GM08714 (cell line): ENCODE measurements around the gene CDK8.

Experiments
- H3K4me3 ChIP-seq: fragments of 200-500 bp; sonication (Bioruptor generic); 2 replicates; pipeline ENCODE4 v1.5.1; 2014; ENCODE audit warnings: mild to moderate bottlenecking, low read length, inconsistent platforms
- ZNF274 ChIP-seq: IDR thresholded peaks from 2 replicates; pipeline ENCODE4 v1.6.1; 2012; ENCODE audit warnings: mild to moderate bottlenecking, low read depth, low read length

The CDK8 gene

GRCh38 chr13:26420282-26420960 is 166.5 kb downstream of the CDK8 start:
- no peak overlapping the region for H3K4me3 ChIP-seq
- TF ChIP-seq ZNF274, result no peak

- TF ChIP-seq ZNF274, result no peak
- no peak overlapping the region for H3K4me3 ChIP-seq
Observed at GRCh38 chr13:26422036-26422435, 168.1 kb downstream of the CDK8 start.

DNA sequence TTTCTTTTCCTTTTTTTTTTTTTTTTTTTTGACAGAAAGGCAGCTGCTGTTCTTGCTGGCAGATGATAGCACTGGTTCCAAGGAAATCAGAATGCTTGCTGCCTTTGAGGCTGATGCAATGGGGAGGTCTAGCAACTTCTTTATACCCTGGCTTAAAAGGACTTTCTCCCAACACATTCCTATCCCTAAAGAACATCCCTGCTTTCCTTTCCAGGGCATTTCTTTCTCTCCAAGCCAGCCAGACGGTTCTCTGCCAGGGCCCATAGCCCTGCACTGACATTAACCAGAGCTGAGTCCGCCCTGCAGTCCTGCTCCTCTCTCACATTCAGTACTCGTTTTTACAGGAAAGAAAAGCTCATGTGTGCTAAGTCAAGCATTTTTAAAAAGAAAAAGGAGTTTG is 169.7 kb downstream of the CDK8 start:
- H3K4me3 ChIP-seq, result no peak overlapping the region
- no peak for TF ChIP-seq ZNF274

DNA sequence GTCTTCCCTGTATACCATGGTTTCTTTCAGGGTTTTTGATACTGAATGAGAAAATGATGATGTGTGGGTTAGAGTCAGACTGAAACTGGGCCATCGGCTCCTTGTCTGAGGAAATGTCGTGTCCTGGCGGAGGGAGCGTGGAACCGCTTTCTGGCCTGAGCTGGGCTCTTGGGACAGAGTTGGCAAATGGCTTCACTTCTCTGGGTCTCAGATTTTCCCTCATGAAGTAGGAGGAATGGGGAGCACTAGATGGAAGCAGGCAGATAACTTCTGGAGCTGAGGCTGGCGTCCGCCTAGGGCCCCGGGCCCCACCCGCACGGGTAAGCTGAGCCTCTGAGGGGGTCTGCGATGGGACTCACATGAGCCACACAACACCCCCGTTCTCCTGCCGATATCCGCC is 170.3 kb downstream of the CDK8 start:
- no peak for TF ChIP-seq ZNF274
- H3K4me3 ChIP-seq, result no peak overlapping the region

- no peak for TF ChIP-seq ZNF274
- no peak overlapping the region for H3K4me3 ChIP-seq
Observed at GRCh38 chr13:26425443-26426358, 171.8 kb downstream of the CDK8 start.

DNA sequence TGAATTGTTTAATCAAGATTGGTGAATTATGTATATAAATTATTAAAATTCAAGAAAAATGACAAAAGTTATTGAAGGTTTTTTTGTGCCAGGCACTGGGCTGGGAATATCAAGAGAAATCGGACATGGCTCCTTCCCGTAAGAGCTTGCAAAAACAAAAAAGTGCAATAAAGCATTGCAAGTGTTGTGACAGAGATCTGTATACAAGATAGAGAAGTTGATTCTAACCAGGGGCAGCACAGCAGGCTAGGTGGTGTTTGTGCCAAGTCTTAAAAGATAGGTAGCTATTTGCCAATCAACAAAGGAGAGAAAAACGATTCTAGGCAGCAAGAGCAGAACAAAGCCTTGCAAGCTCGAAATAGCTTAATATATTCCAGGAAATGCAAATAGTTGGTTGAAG is 179.8 kb downstream of the CDK8 start:
- no peak overlapping the region for H3K4me3 ChIP-seq
- TF ChIP-seq ZNF274, result no peak

DNA sequence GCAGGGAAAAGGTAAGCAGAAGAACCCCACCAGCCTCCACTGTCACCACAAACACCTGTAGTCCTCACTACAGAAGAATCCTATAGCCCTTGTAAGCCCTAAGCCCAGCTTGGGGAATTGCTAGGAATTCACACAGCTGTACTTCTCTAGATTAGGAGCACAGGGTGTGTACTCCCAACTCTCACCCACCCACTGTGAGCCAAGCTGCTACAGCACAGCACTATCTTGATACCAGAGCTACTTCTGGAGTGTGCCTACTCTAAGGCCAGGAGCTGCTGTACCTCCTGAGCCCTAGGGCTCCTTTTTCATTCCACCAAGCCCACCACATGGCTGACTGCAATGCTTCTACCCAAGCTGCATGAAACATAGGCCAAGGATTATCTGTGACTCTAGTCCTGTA is 181.2 kb downstream of the CDK8 start:
- H3K4me3 ChIP-seq, result no peak overlapping the region
- no peak for TF ChIP-seq ZNF274

- TF ChIP-seq ZNF274, result no peak
- H3K4me3 ChIP-seq, result no peak overlapping the region
Observed at GRCh38 chr13:26435646-26436045, 181.7 kb downstream of the CDK8 start.

DNA sequence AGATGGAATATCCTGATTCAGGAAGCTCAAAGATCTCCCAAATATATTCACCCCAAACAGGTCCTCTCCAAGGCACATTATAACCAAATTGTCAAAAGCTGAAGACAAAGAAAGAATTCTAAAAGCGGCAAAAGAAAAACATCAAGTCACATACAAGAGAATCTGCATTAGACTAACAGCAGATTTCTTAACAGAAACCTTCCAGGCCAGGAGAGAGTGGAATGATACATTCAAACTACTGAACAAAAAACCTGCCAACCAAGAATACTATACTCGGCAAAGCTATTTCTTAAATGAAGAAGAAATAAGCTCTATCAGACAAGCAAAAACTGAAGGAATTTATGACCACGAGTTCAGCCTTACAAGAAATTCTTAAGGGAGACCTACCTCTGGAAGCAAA is 183.0 kb downstream of the CDK8 start:
- H3K4me3 ChIP-seq, result no peak overlapping the region
- no peak for TF ChIP-seq ZNF274

DNA sequence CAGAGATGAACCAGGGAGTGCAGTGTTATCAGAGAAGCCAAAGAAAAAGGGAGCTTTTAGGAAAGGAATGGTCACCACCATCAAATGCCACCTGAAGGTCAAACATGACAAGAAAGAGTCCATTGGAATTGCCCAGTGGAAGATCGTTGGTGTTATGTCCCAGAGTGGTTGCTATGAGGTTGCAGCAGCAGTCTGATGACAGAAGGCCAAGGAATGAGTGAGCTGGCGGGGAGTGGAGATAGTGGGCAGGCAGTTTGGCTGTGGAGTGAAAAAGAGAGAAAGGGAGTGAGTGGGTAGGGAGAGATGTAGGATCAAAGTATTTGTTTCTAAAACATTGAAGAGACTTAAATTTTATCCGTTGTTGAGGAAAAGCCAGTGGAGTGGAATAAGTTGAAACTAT is 186.2 kb downstream of the CDK8 start:
- TF ChIP-seq ZNF274, result no peak
- H3K4me3 ChIP-seq, result no peak overlapping the region

DNA sequence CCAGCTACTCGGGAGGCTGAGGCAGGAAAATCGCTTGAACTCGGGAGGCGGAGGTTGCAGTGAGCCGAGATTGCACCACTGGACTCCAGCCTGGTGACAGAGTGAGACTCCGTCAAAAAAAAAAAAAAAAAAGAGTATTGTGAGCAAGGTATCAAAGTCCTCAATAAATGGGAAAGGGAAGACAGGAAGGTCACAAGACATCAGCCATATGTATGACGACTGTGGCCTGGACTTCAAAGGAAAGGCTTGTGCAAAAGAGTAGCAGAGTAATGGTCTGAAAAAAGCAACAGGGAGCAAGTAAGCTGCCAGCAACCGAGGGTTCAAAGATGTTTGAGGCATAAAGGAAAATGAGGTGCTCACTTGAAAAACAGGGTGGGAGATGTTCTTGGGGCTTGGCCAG is 187.5 kb downstream of the CDK8 start:
- no peak overlapping the region for H3K4me3 ChIP-seq
- no peak for TF ChIP-seq ZNF274

DNA sequence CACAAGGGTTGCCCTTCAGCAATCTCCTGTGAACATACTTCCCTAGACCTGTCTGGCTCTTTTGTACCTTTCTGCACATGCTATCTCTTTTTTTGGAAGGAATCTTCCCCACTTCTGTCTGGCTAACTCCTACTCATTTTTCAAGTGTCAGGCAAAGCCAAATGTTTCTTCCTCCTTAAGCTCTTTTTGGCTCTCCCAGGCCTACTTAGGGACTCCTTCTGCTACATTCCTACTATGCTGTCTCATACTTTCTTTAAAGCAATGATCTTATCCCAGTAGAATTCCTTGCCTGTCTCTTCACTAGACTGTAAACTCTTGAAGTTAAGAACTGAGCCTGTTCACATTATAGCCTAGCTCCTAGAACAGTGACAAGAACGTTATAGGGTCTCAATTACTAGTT is 188.6 kb downstream of the CDK8 start:
- H3K4me3 ChIP-seq, result no peak overlapping the region
- TF ChIP-seq ZNF274, result no peak

- no peak overlapping the region for H3K4me3 ChIP-seq
- TF ChIP-seq ZNF274, result no peak
Observed at GRCh38 chr13:26445092-26445491, 191.2 kb downstream of the CDK8 start.

DNA sequence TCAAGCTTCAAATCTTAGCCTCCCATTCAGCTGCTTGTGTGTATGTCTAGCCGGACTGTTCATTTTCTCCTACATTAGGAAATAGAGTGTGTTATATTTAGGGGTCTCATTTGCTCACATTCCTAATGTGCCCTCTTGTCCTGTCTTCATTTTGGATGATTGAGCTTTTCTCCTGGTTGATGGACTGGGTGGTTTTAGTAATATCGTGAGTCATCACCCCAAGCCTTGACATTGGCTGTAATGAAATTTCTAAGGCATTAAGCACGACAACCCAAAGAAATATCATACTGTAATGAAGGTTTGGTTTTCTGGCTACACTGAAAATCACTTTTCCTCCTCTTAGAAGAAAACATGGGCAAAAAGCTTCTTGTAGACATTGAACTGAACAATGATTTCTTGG is 192.8 kb downstream of the CDK8 start:
- no peak for TF ChIP-seq ZNF274
- no peak overlapping the region for H3K4me3 ChIP-seq

DNA sequence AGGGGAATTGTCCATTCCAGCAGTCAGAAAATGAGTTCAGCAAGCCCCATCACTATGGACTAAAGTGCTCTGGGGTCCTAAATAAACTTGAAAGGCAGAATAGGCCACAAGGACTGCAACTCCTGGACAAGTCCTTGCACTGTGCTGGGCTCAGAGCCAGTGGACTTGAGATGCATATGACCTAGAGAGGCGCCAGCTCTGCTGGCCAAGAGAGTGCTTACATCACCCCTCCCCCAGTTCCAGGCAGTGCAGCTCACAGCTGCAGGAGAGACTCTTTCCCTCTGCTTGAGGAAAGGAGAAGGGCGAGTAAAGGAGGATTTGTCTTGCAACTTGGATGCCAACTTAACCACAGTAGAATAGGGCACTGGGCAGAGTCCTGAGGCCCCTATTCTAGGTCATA is 194.1 kb downstream of the CDK8 start:
- TF ChIP-seq ZNF274, result no peak
- H3K4me3 ChIP-seq, result no peak overlapping the region
